NCI-H345 treated with DMSO at 0.1 percent for 48 hours (cell line): ENCODE measurements around the gene VEGFA.
A peak's percentile ranks its signal among the peaks of the same experiment; 100 is the strongest.

Experiments
- DNase-seq: peaks from one replicate; lab custom pipeline; 2025; ENCODE audit not compliant: unreplicated experiment; lab: John Stamatoyannopoulos, UW

Gene VEGFA

GRCh38 chr6:43820486-43820885, 50.5 kb downstream of the VEGFA start:
- no peak for DNase-seq

DNA sequence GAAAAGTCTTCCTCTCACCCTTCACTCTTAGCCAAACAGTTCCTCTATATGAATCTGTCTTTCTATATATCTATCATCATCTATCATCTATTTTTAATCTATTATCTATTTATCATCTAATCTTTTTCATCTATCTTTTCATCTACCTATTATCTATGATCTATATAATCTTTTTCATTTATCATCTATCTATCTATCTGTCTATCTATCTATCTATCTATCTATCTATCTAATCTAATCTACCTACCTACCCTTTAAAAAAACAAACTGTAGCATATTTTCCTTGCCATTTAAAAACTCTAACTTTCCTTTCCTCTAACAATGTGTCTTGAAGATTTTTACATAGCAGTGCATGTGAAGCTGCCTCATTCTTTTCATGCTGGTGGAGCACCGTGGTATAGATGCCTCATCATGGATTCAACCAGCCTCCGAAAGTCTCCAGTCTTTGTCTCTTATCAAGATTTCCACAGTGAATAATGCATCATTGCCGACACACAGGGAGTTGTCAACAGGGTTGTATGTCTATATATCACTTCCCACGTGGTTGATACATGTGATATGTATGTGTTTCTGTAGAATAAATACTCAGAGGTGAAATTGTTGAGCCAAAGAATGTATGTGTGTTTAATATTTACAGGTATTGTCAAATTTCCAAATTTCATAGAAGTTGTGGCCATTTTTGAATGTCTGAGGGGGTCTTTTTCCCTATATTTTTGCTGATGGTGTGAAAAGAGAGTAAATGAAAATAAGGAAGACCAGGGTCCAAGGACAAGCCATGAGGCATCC, 51.3 kb downstream of the VEGFA start:
- DNase-seq, result no peak

- no peak for DNase-seq
Observed at GRCh38 chr6:43823390-43823789, 53.4 kb downstream of the VEGFA start.

DNA sequence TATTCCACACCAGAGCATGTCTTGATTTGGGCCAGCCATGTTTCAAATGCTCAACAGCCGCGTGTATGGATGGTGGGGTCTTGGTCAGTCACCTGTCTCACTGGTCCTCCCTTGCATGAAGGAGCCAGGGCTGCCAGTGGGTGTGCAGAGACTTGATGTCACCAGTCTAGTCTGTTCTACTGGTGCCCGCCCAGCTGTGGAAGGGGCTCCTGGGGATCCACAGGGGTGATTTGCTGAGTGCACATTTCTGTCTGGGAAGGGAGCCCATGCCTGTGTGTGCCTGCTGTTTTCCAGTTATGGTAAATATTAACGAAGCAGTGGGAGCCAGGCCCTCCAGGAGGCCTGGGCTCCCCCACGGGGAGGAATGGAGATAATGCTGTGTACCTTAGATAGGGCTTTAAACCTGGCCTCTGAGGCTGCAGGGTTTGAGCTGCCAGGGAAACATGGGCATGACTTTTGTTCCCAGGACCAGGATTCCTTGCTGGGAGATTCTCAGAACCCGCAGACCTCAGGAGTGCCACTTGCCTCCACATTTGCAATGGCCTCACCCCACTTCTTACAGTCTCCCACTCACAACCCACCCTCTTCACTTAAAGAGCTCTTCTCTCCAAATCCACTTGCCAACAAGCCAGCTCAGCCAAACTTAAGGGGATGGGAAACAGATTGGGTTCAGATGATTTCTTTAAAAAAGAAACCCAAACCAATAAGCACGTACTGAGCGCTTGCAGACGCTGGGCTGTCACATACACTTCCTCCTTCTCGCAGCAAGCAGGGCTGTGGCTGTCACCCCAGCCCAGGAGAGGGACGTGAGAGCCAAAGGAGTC, 54.1 kb downstream of the VEGFA start:
- DNase-seq, result peak; percentile 37

GRCh38 chr6:43824703-43825064, 54.7 kb downstream of the VEGFA start:
- DNase-seq, result no peak

- no peak for DNase-seq
Observed at GRCh38 chr6:43825187-43826115, 55.4 kb downstream of the VEGFA start.

GRCh38 chr6:43826730-43827129, 56.7 kb downstream of the VEGFA start:
- DNase-seq, result no peak

GRCh38 chr6:43827898-43828297, 57.9 kb downstream of the VEGFA start:
- DNase-seq, result peak; percentile 38

DNA sequence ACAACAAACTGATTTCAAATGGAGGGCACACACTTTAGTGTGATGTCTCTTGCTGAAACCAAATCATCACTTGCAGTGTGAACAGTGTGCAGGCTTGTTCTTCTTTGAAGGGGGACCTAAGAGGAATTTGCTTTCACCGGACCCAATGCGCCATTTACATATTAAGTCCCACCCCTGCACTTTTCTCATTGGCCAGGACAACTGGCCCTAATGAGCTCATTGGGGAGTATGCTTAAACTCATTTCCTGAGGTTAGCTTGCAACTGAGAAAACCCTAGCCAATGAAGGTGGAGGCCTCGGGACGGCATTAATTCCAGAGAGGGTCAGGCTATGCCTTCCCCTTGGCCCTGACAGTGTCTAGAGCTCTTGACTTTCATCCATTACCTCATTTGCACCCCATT, 58.7 kb downstream of the VEGFA start:
- no peak for DNase-seq

GRCh38 chr6:43829470-43829869, 59.5 kb downstream of the VEGFA start:
- no peak for DNase-seq

DNA sequence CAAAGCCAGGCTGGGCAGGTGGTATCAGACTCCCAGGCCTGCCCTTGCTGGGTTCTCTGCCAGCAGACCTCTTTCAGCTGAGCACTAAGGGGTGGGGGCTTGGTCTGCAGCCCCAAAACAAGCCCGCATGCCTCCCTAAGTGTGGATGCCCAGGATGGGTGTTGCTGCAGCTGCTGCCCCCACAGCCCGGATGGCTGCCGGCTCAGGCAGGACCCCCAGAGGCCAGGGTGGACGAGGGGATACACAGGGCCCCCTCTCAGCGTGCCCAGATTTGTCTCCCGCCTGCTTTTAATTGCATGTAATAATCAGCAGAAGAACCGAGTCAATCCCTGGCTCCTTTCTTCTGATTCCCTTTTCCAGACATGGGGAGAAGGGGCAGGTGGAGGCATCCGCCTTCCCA, 60.8 kb downstream of the VEGFA start:
- DNase-seq, result no peak

DNA sequence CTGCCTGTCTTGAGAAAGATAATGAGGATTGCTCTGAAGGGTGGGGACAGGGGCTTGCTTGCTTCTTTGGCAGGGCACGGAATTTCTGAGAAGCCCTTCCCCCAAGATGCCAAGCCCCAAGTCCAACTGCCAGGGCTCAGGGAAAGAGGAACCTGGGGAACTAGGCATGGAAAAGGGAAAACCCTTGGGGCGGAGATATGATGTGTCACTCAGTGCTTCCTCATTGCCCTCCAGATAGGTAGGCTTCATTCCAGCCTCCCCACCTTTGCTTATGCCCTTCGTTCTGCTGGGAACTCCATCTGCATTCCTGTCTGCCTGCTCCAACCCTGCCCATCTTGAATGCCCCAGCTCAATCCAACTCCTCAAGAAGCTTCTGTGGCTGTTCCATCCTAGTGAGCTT, 61.2 kb downstream of the VEGFA start:
- DNase-seq, result no peak

- DNase-seq, result no peak
Observed at GRCh38 chr6:43833223-43833995, 63.4 kb downstream of the VEGFA start.

- DNase-seq, result no peak
Observed at GRCh38 chr6:43833996-43834390, 64.0 kb downstream of the VEGFA start.

DNA sequence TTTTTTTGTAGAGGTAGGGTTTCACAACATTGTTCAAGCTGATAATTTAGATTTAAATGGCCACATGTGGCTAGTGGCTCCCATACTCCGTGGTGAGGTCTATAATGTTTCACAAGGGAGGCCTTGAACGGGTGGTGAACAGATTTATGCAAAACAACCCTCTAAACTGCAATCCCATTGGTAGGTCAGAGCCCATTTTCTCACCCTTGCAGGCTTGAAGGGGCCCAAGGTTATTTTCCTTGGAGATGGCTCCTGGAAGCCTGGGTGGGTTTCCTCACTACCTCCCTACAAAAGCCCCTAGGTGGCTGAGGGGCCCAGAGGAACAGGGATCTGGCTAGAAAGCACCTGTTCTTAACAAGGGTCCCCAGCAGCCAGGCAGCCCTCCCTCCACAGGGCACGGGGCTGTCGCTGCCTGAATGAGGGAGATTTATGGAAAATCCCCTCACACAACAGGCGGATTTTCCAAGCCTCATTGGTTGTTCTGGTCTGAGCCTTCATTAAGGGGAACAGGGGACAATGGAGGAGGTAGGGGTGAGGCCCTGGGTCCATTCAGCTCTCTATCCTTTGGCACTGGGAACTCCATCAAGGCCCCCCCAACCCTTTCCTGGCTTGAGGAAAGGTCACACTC, 64.6 kb downstream of the VEGFA start:
- DNase-seq, result no peak

GRCh38 chr6:43835872-43836419, 65.9 kb downstream of the VEGFA start:
- DNase-seq, result no peak
